Measurements from ENCODE around the gene UBE2J2.
"Not testable (repeated sequence)": the region's sequence is repeated elsewhere in the genome, so short reads cannot be mapped to it uniquely, and the experiment has no call there.

Gene UBE2J2

GRCh38 chr1:1255078-1255477 is 18.6 kb downstream of the UBE2J2 start:
- H3K36me3 ChIP-seq (ENCODE audit: control insufficient read depth, insufficient read depth, low read length): peaks cover 44% of the 10 kb centered on the region
- H3K27me3 ChIP-seq (ENCODE audit: control insufficient read depth, insufficient read depth, low read length): no peaks in the 10 kb centered on the region
- no peak overlapping the region for H3K9ac ChIP-seq (ENCODE audit: low read depth, low read length)
- peaks cover 6% of the 10 kb centered on the region for H3K4me1 ChIP-seq (ENCODE audit: control insufficient read depth, insufficient read depth, low read length)
- no peaks in the 10 kb centered on the region for H3K9me3 ChIP-seq (ENCODE audit: control insufficient read depth, insufficient read depth, low read length)
- no peak overlapping the region for H3K4me3 ChIP-seq (ENCODE audit: low read depth, low read length)

GRCh38 chr1:1254667-1254998 is 19.0 kb downstream of the UBE2J2 start:
- Histone ChIP-seq H3K4me3 (ENCODE audit: low read depth, low read length) (no peak overlapping the region), H3K27me3 (ENCODE audit: control insufficient read depth, insufficient read depth, low read length) (no peaks in the 10 kb centered on the region), H3K9ac (ENCODE audit: low read depth, low read length) (no peak overlapping the region), H3K36me3 (ENCODE audit: control insufficient read depth, insufficient read depth, low read length) (peaks cover 40% of the 10 kb centered on the region), H3K4me1 (ENCODE audit: control insufficient read depth, insufficient read depth, low read length) (peaks cover 6% of the 10 kb centered on the region), H3K9me3 (ENCODE audit: control insufficient read depth, insufficient read depth, low read length) (no peaks in the 10 kb centered on the region)

- Histone ChIP-seq H3K9me3 (ENCODE audit: control insufficient read depth, insufficient read depth, low read length) (no peaks in the 10 kb centered on the region), H3K27me3 (ENCODE audit: control insufficient read depth, insufficient read depth, low read length) (no peaks in the 10 kb centered on the region), H3K4me1 (ENCODE audit: control insufficient read depth, insufficient read depth, low read length) (peaks cover 6% of the 10 kb centered on the region), H3K36me3 (ENCODE audit: control insufficient read depth, insufficient read depth, low read length) (peaks cover 37% of the 10 kb centered on the region), H3K9ac (ENCODE audit: low read depth, low read length) (no peak overlapping the region), H3K4me3 (ENCODE audit: low read depth, low read length) (no peak overlapping the region)
Observed at GRCh38 chr1:1253972-1254666, 19.5 kb downstream of the UBE2J2 start.

GRCh38 chr1:1253314-1253713 is 20.3 kb downstream of the UBE2J2 start:
- Histone ChIP-seq H3K4me1 (ENCODE audit: control insufficient read depth, insufficient read depth, low read length) (peaks cover 2% of the 10 kb centered on the region), H3K9ac (ENCODE audit: low read depth, low read length) (no peak overlapping the region)

GRCh38 chr1:1250786-1251284 is 22.8 kb downstream of the UBE2J2 start:
- peaks cover 24% of the 10 kb centered on the region for H3K36me3 ChIP-seq (ENCODE audit: control insufficient read depth, insufficient read depth, low read length)
- H3K27me3 ChIP-seq (ENCODE audit: control insufficient read depth, insufficient read depth, low read length): no peaks in the 10 kb centered on the region
- H3K9ac ChIP-seq (ENCODE audit: low read depth, low read length): no peak overlapping the region
- no peak overlapping the region for H3K4me3 ChIP-seq (ENCODE audit: low read depth, low read length)
- no peaks in the 10 kb centered on the region for H3K4me1 ChIP-seq (ENCODE audit: control insufficient read depth, insufficient read depth, low read length)
- H3K9me3 ChIP-seq (ENCODE audit: control insufficient read depth, insufficient read depth, low read length): no peaks in the 10 kb centered on the region

More at GRCh38 chr1:1253314-1253713, 20.3 kb downstream of the UBE2J2 start:
- no peaks in the 10 kb centered on the region for H3K27me3 ChIP-seq (ENCODE audit: control insufficient read depth, insufficient read depth, low read length)
- H3K9me3 ChIP-seq (ENCODE audit: control insufficient read depth, insufficient read depth, low read length): no peaks in the 10 kb centered on the region
- H3K36me3 ChIP-seq (ENCODE audit: control insufficient read depth, insufficient read depth, low read length): peaks cover 33% of the 10 kb centered on the region
- no peak overlapping the region for H3K4me3 ChIP-seq (ENCODE audit: low read depth, low read length)

- not testable (repeated sequence) for H3K9ac ChIP-seq (ENCODE audit: low read depth, low read length); H3K4me3 ChIP-seq (ENCODE audit: low read depth, low read length); H3K36me3 ChIP-seq (ENCODE audit: control insufficient read depth, insufficient read depth, low read length); H3K4me1 ChIP-seq (ENCODE audit: control insufficient read depth, insufficient read depth, low read length); H3K9me3 ChIP-seq (ENCODE audit: control insufficient read depth, insufficient read depth, low read length); H3K27me3 ChIP-seq (ENCODE audit: control insufficient read depth, insufficient read depth, low read length)
Observed at GRCh38 chr1:1248009-1248913, 25.4 kb downstream of the UBE2J2 start.

GRCh38 chr1:1247341-1247913 is 26.2 kb downstream of the UBE2J2 start:
- H3K36me3 ChIP-seq (ENCODE audit: control insufficient read depth, insufficient read depth, low read length): peaks cover 4% of the 10 kb centered on the region

GRCh38 chr1:1246577-1247340 is 26.9 kb downstream of the UBE2J2 start, which contains the start of gene C1QTNF12:
Gene C1QTNF12, minus strand, starts transcription at chr1:1246722. Its CDS starts 32 bp downstream, at chr1:1246690.
- Histone ChIP-seq H3K9ac (ENCODE audit: low read depth, low read length) (no peak within 1 kb of the TSS), H3K27me3 (ENCODE audit: control insufficient read depth, insufficient read depth, low read length) (no peaks in the 10 kb centered on the region), H3K4me1 (ENCODE audit: control insufficient read depth, insufficient read depth, low read length) (no peaks in the 10 kb centered on the region), H3K36me3 (ENCODE audit: control insufficient read depth, insufficient read depth, low read length) (peaks cover 4% of the 10 kb centered on the region), H3K4me3 (ENCODE audit: low read depth, low read length) (no peak within 1 kb of the TSS), H3K9me3 (ENCODE audit: control insufficient read depth, insufficient read depth, low read length) (no peaks in the 10 kb centered on the region)

More at GRCh38 chr1:1247341-1247913, 26.2 kb downstream of the UBE2J2 start:
- Histone ChIP-seq H3K9me3 (ENCODE audit: control insufficient read depth, insufficient read depth, low read length) (no peaks in the 10 kb centered on the region), H3K4me3 (ENCODE audit: low read depth, low read length) (no peak overlapping the region), H3K27me3 (ENCODE audit: control insufficient read depth, insufficient read depth, low read length) (no peaks in the 10 kb centered on the region), H3K9ac (ENCODE audit: low read depth, low read length) (no peak overlapping the region), H3K4me1 (ENCODE audit: control insufficient read depth, insufficient read depth, low read length) (no peaks in the 10 kb centered on the region)

- Histone ChIP-seq H3K36me3 (ENCODE audit: control insufficient read depth, insufficient read depth, low read length) (peaks cover 4% of the 10 kb centered on the region), H3K27me3 (ENCODE audit: control insufficient read depth, insufficient read depth, low read length) (no peaks in the 10 kb centered on the region), H3K4me1 (ENCODE audit: control insufficient read depth, insufficient read depth, low read length) (no peaks in the 10 kb centered on the region), H3K9ac (ENCODE audit: low read depth, low read length) (no peak overlapping the region), H3K4me3 (ENCODE audit: low read depth, low read length) (no peak overlapping the region), H3K9me3 (ENCODE audit: control insufficient read depth, insufficient read depth, low read length) (no peaks in the 10 kb centered on the region)
Observed at GRCh38 chr1:1245817-1246576, 27.7 kb downstream of the UBE2J2 start.

GRCh38 chr1:1245178-1245816 is 28.4 kb downstream of the UBE2J2 start:
- H3K9ac ChIP-seq (ENCODE audit: low read depth, low read length): no peak overlapping the region
- H3K4me3 ChIP-seq (ENCODE audit: low read depth, low read length): no peak overlapping the region
- no peaks in the 10 kb centered on the region for H3K4me1 ChIP-seq (ENCODE audit: control insufficient read depth, insufficient read depth, low read length)
- peaks cover 4% of the 10 kb centered on the region for H3K36me3 ChIP-seq (ENCODE audit: control insufficient read depth, insufficient read depth, low read length)
- no peaks in the 10 kb centered on the region for H3K9me3 ChIP-seq (ENCODE audit: control insufficient read depth, insufficient read depth, low read length)
- no peaks in the 10 kb centered on the region for H3K27me3 ChIP-seq (ENCODE audit: control insufficient read depth, insufficient read depth, low read length)
